Umbilical cord (tissue), 2 donors: ENCODE results near the gene RPL10A. TPM values are rescaled to one million over a fixed set of nuclear protein-coding genes. Genes with fewer than 3 reads are reported as not detected.
A peak's percentile ranks its signal among the peaks of the same experiment; 100 is the strongest.

ENCODE experiments used
- DNase-seq: peaks from one replicate; pipeline ENCODE4 v3.0.0-alpha.2; 2015; ENCODE audit warnings: low spot score
- total RNA-seq: library from RNA; depleted of rRNA; stranded (reverse); fragments of >200 nt; gene quantifications from one replicate; pipeline ENCODE4 v1.2.3, GENCODE V29; 2014; ENCODE audit warnings: low replicate concordance; ENCODE audit not compliant: insufficient read depth

Gene RPL10A
- total RNA-seq, 1 donor from 2014 or later = 2,541 TPM

- DNase-seq = no peak
Observed at GRCh38 chr6:35474942-35475570, 6.9 kb downstream of the RPL10A start.

GRCh38 chr6:35475573-35475972, 7.4 kb downstream of the RPL10A start:
- DNase-seq = no peak

- DNase-seq = no peak
Observed at GRCh38 chr6:35476004-35476403, 7.8 kb downstream of the RPL10A start.

GRCh38 chr6:35477028-35477427, 8.8 kb downstream of the RPL10A start:
- DNase-seq = no peak

- no peak for DNase-seq
Observed at GRCh38 chr6:35477551-35478179, 9.5 kb downstream of the RPL10A start.

- DNase-seq = no peak
Observed at GRCh38 chr6:35478259-35478658, 10.1 kb downstream of the RPL10A start.

GRCh38 chr6:35480176-35480575, 12.0 kb downstream of the RPL10A start:
- no peak for DNase-seq

- no peak for DNase-seq
Observed at GRCh38 chr6:35481226-35481625, 13.0 kb downstream of the RPL10A start.

- DNase-seq = no peak
Observed at GRCh38 chr6:35483062-35483461, 14.9 kb downstream of the RPL10A start.

- DNase-seq = no peak
Observed at GRCh38 chr6:35483490-35483889, 15.3 kb downstream of the RPL10A start.

GRCh38 chr6:35483893-35484645, 15.9 kb downstream of the RPL10A start:
- DNase-seq = no peak

GRCh38 chr6:35484921-35485392, 16.8 kb downstream of the RPL10A start:
- DNase-seq = no peak

- peak; percentile 85 for DNase-seq
Observed at GRCh38 chr6:35485402-35485877, 17.2 kb downstream of the RPL10A start.

GRCh38 chr6:35486005-35486925, 18.1 kb downstream of the RPL10A start:
- peak; percentile 82 for DNase-seq

GRCh38 chr6:35487658-35488516, 19.7 kb downstream of the RPL10A start:
- peak; percentile 64 for DNase-seq

GRCh38 chr6:35488517-35488862, 20.3 kb downstream of the RPL10A start:
- DNase-seq = no peak

GRCh38 chr6:35489066-35489465, 20.9 kb downstream of the RPL10A start:
- no peak for DNase-seq

- DNase-seq = peak; percentile 90
Observed at GRCh38 chr6:35489995-35490791, 22.0 kb downstream of the RPL10A start.

- peak; percentile 22 for DNase-seq
Observed at GRCh38 chr6:35490821-35491557, 22.8 kb downstream of the RPL10A start.
